Activated T-helper 9 cell treated with anti-CD3 and anti-CD28 coated beads, Interleukin-2, amount 50 U/mL, for 16 hours (primary cell): ENCODE results near the gene BCL2.

Experiments
- DNase-seq: peaks from one replicate; pipeline ENCODE4 v3.0.0-alpha.2; 2020; ENCODE audit warnings: low read depth

BCL2 gene

DNA sequence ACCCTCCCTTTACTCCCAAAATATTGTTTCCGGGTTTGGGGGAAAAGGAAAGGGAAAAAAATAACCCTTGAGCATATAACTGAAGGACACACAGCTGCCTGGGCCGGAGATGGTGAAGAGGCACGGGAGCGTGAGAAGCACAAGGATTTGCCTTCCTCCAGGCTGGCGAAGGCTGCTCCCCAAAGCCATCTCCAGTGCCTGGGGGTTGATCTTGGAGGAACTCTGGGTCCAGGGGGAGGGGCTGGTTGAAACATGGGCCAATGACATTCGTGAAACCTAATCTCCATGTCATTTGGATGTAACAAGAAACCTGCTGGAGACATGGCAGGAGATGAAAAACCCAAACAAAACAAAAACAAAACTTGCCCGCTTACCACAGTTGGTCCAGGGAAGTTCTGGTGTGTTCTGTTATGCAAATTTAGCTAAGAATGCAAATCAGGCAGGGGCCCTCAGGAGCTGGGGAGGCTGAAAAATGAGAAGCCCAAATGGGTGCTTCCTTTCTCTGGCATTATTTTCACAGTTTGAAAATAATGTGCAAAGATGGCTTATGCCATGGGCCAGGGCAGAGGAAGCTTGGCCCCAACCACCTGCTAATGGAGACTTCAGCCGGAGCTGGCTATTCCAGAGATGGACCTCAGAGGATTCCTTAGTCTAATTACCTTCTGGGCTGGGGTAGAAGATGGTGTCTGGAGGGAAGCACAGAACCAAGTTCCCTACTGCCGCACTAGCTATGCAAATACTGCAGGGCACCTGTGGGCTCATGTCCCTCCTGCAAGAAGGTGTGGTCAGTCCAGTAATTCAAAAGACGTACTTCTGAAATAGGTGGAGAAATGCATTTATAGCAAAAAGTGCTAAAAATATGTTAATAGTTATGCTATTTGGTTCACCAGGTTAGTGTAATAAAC lies 180.9 kb downstream of the BCL2 start:
- no peak for DNase-seq

DNA sequence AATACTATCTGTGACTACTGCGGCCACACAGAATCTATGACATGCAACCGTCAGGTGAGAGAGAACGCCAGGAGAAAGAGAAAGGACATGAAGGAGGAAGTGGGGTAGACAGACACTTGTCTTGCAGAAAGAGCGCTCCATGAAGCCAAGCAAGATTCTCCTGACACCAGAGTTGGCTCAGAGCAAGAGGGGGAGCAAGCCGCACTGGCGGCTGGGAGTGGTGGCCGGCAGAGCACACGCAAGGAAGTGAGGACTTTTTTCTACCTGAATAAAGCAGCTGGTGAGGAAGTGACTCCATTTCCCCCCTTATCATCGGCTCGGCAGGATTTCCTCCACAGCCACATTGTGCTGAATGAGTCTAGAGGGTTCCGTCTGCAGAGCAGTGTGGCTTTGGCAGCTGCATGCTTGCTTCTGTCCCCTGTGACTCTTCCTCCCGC lies 181.6 kb downstream of the BCL2 start:
- DNase-seq: no peak

DNA sequence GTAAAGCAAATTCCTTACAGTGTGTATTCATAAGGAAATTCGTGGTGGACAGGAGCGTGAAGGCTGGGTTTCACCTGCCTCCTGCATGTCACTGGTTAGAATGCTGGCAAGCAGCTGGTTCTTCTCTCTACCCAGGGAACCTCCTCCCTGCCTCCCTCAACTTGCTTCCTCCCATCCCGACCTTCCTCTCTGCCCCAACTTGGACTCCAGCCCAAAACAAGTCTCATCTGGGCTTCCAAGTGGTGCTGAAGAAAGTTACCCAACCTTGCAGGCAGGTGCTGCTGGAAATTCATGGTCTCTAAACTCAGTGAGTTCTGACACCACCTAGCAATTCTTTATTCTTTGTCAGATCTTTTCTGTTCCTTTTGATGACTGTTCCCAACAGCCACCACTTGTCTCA lies 184.5 kb downstream of the BCL2 start:
- DNase-seq: no peak

DNA sequence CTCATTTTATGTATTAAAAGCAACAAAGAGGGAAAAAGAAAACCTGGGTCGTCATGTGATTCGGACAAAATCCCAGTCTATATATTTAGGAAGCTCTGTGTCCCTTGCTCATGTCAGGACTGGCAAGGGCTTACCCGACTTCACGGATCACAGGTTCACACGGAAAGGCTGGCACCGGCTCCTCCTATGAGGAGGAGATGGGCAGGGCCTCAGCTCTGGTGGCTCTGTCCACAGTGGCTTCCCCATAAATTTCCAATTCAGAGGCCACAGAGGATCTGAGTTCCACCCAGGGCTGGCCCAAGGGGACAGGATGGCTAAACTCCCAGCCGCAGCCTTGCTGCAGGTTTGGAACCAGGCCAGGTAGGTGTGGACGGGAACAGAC lies 186.8 kb downstream of the BCL2 start:
- no peak for DNase-seq

DNA sequence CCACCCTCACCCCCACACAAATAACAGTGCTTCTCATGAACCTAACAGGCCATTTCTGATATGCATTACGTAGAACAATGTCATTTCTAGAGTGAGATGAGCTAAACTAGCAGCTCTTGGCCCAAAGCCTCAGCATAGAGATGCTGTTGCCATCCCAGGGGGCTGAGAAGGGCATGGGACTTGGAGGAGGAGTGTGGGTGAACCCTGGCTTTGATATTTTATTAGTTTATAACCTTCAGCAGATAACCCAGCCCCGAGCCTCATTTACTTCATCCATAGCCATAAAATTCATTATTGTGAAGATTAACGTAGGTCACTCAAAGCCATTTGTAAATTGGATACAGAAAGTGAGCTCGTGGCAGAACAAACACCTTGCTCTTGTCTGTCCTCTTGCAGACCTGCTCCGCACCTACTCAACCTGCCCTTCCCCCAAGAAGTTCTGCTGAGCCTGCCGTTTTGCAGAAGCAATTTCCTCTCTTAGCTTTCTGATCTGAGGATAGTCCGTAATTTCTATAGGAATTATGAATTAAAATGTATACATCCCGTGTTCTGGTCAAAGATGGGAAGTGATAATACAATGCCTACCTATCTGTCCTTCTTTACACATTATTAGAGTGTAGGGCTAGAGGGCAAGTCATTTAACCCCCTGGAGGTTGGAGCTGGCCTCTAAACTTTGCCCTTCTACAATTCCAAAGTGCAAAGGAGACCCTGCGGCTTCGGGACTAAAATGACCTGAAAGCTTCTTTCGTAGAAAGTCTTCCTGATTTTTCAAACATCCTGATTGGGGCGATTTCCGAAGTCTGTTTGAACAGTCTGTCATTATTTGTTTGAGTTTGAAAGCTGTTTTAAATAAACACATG lies 187.4 kb downstream of the BCL2 start:
- no peak for DNase-seq

DNA sequence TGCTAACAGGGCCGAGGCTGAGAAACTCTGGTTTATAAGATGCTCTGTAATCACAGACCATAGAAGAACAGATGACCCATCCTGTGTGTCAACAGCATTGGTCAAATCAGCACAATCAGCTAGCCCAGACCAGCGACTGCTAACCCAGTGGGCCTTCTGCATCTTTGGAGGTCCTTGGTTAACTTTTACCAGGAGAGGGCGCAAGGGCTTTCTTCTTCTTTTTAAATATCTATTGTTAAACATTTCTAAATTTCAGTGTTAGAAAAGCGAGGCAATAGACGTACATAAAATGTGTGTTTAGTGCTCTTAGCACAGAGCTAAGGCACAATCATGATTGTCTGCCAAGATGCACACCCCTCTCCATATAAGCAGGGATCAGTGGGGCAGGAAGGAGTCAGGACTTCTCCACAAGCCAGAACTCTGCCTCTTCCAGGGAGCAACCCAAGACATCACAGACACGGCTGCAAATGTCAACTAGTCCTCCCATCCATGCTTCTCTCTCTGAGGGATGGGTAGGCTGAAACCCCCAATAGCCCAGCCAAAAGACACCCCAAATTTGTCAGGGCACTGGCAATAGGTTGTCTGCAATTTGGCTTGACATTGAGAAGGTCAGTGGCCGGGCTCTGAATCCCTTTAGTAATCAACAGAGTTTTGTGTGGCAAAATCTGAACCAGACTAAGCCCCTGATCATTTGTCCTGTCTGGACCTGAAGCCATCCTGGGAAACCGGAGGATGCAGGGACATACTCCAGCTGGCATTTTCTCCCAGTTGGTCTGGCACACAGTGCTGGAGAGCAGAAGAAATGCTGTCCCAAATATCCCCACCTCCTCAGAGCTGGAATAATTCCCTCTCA lies 188.2 kb downstream of the BCL2 start:
- DNase-seq: peak; percentile 31

DNA sequence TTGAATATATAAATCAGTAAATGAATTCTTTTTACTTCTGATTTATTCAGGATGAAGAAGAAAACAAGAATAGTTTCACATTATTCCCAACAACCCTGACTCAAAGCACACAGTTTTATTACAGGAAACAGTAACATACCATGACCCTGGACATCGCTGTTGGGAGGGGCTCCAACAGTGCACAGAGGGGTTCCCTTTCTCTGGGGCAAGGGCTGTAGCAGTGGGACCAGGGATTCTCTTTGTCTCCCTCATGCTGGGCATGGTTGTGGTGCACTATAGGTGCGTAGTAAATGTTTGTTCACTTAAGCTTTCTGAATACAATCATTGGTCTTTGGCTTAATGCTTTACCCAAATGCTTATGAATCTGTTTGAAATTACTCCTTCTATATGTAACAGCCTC lies 189.4 kb downstream of the BCL2 start:
- DNase-seq: no peak

DNA sequence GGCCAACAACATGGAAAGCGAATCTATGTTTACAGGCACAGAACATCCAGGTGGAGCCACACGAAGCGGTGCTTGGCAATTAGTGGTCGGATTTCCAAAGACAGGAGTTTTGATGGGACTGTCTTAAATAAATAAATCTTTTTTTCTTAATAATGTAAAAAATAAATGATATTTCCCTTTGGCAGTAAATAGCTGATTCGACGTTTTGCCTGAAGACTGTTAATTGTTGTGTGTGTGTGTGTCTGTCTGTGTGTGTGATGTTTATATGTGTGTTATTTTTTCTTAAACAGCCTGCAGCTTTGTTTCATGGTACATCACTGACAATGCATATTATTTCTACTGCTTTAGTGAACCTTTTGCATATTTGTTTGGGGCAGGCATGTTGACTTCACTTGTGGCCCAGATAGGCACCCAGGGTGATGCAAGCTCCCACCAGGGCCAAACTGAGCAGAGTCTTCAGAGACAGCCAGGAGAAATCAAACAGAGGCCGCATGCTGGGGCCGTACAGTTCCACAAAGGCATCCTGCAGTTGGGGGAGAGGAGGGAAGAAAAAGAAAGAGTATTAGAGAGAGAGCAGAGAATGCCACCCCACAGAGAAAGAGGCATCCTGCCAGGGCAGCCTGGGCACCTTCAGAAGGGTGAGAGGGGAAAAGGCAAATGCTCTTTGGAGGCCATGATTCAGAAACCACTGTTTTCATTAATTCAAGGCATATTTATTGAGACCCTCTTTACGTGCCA lies 191.2 kb downstream of the BCL2 start:
- no peak for DNase-seq

DNA sequence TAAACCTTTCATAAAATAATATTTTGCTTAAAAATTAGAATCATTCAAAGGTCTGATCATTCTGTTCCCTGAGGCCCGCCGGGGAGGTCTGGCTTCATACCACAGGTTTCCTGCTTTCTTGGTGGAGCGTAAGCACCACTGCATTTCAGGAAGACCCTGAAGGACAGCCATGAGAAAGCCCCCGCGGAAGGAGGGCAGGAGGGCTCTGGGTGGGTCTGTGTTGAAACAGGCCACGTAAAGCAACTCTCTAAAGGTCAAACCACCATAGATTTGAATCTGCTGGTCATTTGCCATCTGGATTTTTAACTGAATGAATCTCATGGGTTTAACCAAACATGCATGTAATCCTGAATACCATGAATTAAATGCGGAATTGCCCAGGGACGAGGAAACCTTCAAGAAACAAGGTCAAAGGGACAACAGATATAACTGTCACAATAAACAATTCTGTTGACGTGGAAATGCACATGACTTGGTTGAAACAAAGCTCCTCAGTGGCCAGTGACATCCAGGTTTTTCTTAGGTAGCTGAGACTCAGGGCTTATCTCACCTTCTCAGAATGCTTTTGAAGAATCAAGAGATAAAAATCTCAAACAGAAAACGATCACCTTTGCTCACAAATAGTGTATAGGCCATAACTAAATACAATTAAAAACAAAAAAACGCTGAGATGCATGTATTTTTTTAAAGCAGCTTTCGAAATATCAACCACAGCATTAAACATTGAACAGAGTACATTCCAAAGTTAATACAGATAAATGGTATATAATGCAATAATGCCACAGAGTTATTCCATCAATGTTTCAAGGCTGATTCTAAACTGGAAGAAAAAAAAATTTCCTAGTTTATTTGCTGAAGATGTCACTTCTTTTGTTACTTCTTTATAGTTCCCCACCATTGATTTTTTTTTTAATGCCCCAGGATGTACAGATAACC lies 193.2 kb downstream of the BCL2 start:
- DNase-seq: no peak

DNA sequence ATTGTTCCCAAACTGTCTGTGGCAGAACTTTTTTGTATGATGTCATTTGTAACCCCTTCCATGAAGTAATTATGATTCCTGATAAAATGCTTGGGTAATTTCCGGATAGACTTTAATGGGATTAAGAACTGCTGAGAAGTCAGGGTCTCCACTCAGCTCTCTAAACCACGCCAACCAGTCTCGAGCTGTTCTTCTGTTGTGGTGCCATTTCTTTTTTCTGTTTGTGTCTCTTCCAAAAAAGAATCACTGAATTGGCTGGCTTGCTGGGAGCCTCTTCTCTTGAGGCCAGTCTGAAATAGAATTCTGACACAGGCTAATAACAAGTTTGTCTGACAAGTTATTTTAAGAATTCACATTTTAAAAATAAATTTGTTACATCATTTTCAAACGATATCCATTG lies 198.9 kb downstream of the BCL2 start:
- no peak for DNase-seq

DNA sequence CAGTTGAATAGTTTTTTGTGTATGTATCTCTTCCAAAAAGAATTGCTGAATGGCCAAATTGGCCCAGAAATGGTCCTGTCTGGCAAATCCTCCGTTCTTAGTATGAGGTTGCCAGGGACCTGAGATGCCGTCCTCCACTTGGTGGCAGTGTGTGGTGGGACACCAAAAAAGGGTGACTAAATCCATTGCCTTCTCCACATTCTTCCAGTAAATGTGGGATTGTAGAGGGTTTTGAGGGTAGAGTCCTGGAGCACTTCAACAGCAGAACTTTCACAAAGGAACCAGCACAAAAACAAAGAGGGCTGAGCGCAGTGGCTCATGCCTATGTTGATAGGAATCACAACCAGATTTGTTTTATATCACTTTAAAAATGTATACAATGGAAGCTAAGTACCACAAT lies 199.9 kb downstream of the BCL2 start:
- DNase-seq: no peak

DNA sequence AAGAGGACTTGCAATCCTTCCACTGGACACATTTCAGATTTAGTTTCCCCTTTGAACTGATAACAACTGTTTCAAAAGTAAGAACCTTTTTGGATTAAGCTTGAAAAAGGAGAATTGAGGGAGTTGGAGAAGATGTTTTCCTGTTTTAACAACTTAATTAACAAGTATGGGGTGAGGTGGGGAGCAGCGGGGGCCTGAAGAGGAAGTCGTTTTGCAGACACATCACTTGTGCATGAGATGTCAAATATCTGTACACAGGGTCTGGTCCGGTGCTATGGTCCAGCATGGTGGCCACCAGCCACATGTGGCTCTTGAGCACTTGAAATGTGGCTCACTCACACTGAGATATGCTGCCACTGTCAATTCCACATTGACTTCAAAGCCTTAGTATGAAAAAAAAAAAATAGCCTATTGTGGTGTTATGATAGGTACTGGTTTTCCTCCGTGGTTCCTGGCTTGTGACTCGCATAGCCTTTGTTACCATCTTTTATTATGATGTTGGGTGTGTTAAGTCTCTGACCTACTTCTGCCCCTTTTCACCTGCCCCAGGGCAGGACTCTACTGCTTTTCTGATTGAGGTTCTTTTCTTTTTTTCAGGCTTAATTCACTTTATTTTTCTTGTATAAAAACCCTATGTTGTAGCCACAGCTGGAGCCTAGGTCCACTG lies 205.5 kb downstream of the BCL2 start:
- no peak for DNase-seq

DNA sequence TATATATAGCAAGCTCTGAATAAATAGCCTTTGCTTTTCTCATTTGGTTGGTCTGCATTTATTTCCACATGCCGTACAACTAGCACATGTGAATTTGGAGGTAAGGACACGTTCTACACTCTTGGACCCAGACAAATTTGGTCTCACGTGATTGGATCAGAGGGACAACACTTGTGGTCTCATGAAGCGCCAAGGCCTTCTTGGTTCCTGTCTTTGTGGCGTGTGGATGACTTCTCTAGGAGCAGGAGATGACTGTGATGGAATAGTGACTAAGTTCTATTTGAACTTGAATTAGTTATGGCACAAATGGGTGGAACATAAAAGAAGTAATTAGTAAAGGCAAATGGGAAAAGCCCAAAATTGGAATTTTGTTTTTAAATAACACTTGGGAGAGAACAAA lies 206.9 kb downstream of the BCL2 start:
- no peak for DNase-seq

DNA sequence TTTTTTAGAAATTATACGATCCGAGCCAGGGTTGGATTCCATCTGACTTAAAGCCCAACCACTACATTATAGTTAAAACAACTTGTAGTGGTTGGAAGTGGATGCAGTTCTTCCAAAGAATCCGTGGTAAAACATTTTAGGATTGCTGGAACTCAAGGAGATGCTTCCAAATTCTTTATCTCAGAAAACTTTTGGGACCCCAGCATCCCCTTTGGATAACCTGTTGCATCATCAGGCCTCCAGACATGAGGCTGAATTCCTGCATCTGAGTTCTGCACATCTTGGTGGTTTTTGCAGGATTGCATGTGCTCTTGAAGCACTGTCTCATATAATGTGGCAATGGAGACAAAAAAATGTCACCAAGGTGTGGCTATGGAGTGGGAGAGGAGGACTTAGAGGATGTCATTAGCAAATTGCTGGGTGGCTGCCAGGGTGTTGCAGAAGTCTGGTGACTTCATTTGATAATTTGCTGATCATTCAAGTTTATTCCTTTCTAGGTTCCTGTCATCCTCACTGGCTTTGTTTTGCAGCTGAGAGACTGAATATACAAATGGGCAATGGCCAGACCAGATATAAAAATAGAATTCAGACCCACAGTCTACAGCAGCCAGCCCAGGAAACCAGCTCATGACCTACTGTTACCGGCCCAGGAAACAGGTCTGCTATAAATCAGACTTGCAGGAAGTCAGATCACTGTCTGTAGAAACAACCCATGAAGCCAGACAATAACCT lies 207.7 kb downstream of the BCL2 start:
- no peak for DNase-seq

DNA sequence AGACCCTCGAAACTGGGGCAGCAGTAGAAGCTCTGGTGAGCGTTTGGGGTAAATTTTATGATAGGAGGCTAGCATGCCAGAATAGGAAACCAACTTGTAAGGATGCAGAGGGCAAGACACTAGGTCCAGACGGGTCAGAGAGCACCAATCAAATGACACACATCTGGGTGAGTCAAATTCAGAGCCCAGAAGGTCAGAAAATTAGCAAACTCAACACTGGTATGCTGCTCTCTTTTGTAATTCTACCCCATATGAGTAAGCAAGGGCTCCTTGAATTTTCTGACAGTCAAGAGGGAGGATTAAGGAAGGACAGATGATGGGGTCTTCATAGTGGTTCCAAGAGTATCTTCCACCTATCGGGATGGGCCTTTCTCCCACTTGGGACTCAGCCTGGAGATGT lies 209.8 kb downstream of the BCL2 start:
- no peak for DNase-seq

DNA sequence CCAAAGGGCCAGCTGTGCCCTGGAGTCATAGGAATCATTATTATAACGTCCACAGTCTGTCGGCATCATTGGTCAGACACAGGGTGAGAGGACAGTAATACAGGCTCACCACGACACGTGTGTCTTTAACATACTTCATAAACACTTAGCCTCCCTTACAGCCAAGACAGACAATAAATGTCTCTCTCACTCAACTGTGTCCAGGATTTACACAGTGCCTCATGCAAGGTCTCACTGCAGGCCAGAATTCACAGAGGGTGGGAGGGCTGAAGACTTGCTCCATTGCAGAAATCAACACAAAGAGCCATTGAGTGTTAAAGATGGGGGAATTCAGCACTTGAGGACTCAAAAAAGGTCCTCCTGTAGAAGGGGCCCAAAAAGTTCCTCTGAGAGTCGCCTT lies 210.5 kb downstream of the BCL2 start:
- no peak for DNase-seq

DNA sequence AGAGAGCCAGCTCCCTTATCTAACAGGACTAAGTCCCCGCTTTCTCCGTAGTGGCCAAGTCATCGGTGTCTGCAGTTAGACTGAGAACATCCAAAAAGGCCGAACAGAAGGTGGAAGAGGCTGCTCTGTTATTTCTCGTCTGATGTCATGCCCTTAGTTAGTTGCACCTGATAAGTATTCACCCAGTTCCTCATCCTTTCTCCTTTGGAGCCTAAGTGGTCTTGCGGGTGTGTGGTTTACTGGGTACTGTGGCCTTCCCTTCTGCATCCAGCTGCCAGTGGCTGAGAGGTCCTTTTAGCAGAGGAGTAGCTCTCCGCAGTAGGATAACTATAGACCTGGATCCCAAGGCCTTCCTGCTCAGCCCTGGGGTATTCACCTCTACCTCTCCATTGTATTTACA lies 211.6 kb downstream of the BCL2 start:
- DNase-seq: no peak

DNA sequence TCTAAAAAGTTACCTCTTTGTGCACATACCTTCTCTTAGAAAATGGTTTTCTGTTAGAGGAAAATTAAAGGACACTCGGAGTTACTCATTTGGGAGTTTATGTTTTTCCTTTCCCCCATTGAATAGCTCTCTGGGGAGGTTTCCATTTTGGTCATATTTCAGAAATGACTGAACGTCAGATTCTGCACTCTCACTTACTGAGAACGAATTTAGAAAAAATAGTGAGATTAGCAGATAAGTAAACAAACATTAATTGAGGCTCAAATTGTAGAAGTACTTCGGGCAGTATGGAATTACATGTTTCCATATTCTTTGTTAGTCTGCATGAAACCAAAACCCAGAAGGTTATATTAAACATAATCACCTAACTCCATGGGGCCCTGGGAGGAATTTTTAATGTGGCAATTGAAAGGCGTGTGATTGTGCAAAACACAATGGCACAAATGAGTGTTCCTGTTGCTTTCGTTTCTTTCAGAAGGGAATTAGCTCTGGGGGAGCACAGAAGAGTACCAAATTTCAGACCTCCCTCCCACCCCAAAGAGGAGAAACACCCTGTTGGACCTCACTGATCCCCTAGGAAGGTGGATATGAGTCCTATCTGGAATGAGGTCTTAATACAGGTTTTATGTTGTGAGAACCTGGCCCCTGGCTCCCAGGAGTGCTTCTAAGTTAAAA lies 212.3 kb downstream of the BCL2 start:
- no peak for DNase-seq

DNA sequence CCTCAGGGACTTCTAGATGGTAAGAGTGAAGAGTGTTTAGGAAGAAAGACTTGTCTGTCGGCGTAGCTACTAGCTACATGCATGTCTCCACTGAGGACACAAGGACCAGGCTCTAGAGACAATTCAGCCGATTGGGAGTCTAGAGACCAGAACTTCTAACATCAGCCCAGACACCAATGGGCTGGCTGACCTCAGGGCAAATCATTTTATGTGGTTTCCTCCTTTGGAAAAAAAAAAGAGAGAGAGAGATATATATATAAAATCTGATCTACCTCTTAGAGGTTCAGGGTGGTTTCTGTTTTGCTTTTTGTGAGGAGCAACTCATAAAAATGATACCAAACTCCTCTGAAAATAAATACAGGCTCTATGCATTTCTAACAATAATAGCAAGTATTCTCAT lies 212.8 kb downstream of the BCL2 start:
- DNase-seq: no peak
